Limb (tissue), 2 donors: ENCODE results near the gene BCKDHB.
A peak's percentile ranks its signal among the peaks of the same experiment; 100 is the strongest.
"Not testable (repeated sequence)": the region's sequence is repeated elsewhere in the genome, so short reads cannot be mapped to it uniquely, and the experiment has no call there.

Experiments used
- DNase-seq, 2 donors: peaks; one replicate each; pipeline ENCODE4 v3.0.0-alpha.2; 2016; ENCODE audit errors: extremely low spot score in 2 of 2

Gene BCKDHB

GRCh38 chr6:80205404-80205803 lies 98.9 kb downstream of the BCKDHB start:
- DNase-seq, result no peak

DNA sequence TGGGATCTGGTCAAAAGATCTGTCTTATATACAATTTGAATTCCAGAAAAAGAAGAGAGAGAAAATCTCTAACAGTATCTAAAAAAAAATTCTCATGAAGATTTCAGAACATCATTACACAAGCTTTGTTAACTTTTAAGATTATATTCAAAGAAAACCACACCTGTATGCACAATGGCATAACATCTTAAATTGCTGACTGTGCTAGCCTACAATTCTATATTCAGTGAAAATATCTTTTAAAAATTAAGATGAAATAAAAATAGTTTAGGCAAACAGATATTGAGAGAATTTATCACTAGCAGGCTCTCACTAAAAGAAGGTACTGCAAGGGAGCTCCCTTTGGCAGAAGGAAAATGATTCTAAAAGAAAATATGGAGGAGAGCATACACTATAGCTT lies 100.3 kb downstream of the BCKDHB start:
- no peak for DNase-seq

- no peak for DNase-seq
These were observed 103.0 kb downstream of the BCKDHB start for GRCh38 chr6:80209430-80209829.

GRCh38 chr6:80210618-80211017 lies 104.1 kb downstream of the BCKDHB start:
- no peak for DNase-seq

DNA sequence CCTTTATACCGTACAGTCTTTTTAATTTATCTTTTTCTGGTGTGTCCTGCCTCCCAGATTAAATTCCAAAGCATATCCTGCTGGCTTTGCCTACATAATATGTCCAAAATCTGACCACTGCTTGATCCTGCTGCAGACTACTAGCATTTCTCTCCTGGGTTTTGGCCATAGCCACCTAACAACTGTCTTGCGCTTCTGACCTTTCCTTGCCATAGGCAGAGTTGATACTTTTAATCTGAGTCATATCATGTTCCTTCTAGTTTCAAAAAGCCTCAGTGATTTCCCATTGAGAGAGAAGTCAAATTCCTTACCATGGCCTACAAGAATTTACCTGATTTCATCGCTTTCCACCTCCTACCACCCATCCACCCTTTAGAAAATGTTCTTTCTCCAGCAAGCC lies 104.8 kb downstream of the BCKDHB start:
- no peak for DNase-seq

DNA sequence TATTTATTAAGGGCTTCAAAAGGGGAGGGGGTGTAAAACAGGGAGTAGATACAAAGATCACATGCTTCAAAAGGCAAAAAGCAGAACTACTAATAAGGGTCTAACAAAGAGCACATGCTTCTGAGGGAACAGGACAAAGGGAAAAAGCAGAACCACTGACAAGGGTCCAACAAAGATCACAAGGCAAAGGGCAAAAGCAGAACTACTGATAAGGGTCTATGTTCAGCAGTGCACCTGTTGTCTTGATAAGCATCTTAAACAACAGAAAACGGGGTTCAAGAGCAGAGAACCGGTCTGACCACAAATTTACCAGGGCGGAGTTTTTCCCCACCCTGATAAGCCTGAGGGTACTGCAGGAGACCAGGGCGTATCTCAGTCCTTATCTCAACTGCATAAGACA lies 105.4 kb downstream of the BCKDHB start:
- DNase-seq, result not testable (repeated sequence)

- DNase-seq, result peak in 1 of 2 donors; percentile 81
These were observed 108.1 kb downstream of the BCKDHB start for GRCh38 chr6:80214436-80215022.

- DNase-seq, result no peak
These were observed 108.6 kb downstream of the BCKDHB start for GRCh38 chr6:80215063-80215462.

- DNase-seq, result peak in 1 of 2 donors; percentile 32
These were observed 111.3 kb downstream of the BCKDHB start for GRCh38 chr6:80217794-80218193.

GRCh38 chr6:80223743-80224212 lies 117.3 kb downstream of the BCKDHB start:
- no peak for DNase-seq

- DNase-seq, result no peak
These were observed 119.7 kb downstream of the BCKDHB start for GRCh38 chr6:80226151-80226550.

- no peak for DNase-seq
These were observed 120.2 kb downstream of the BCKDHB start for GRCh38 chr6:80226699-80227098.

DNA sequence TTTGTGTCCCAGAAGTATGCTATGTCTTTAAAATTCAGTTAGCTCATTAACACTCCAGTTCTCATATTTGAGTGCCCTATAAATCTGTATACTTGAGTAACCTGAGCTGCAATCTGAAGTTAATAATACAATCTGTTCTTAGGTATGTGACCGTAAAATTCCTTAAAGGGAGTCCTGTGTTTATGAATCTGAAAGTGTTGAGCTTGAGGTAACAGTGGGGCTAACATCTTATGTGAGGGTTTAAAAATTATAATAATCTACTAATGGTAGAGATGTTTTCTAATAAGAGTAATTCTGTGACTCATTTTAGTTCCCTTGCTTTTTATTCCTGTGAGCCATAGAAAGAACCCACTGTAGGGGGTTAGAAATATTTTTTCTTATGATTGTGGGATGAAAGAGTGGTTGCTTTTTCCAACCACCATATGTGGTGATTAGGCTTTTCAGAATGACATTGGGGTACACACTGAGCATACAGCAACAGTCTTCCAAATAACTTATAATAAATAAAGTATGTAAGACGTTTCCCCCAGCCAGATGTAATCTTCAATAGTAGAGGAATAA lies 121.2 kb downstream of the BCKDHB start:
- DNase-seq, result no peak

DNA sequence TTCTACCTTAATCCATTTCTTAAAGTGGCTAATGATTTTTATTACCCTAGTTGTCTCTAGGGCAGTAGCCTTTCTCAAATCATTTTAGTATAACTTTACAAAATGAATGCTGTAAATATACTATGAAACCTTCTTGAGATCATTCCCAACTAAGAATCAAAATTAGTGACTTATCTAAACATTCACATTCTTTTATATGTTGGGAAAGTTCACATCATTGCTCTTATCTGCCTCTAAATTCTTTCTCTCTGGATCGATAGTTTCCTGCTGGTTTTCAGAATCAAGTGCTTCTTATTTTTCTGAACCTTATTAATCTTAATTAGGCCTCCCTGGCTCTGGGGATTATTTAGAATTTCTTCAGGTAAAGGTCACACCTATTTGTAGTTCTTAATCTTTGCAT lies 126.8 kb downstream of the BCKDHB start:
- DNase-seq, result no peak

- no peak for DNase-seq
These were observed 127.5 kb downstream of the BCKDHB start for GRCh38 chr6:80233958-80234357.

- DNase-seq, result peak in 1 of 2 donors; percentile 32
These were observed 127.9 kb downstream of the BCKDHB start for GRCh38 chr6:80234401-80234800.

- DNase-seq, result no peak
These were observed 128.4 kb downstream of the BCKDHB start for GRCh38 chr6:80234908-80235307.

- no peak for DNase-seq
These were observed 129.2 kb downstream of the BCKDHB start for GRCh38 chr6:80235647-80236046.

DNA sequence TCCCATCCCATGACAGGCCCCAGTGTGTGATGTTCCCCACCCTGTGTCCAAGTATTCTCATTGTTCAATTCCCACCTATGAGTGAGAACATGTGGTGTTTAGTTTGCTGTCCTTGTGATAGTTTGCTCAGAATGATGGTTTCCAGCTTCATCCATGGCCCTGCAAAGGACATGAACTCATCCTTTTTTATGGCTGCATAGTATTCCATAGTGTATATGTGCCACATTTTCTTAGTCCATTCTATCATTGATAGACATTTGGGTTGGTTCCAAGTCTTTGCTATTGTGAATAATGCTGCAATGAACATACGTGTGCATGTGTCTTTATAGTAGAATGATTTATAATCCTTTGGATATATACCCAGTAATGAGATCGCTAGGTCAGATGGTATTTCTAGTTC lies 132.3 kb downstream of the BCKDHB start:
- DNase-seq, result not testable (repeated sequence)

GRCh38 chr6:80245043-80245442 lies 138.6 kb downstream of the BCKDHB start:
- DNase-seq, result no peak

- DNase-seq, result no peak
These were observed 143.4 kb downstream of the BCKDHB start for GRCh38 chr6:80249897-80250296.

GRCh38 chr6:80250391-80250997 lies 144.0 kb downstream of the BCKDHB start:
- no peak for DNase-seq

- DNase-seq, result no peak
These were observed 144.8 kb downstream of the BCKDHB start for GRCh38 chr6:80251321-80251720.
